Posterior vena cava (tissue), 2 donors: ENCODE results near the gene SIDT1. TPM values are rescaled to one million over a fixed set of nuclear protein-coding genes. Genes with fewer than 3 reads are reported as not detected.

Experiments
- DNase-seq: peaks from one replicate; pipeline ENCODE4 v3.0.0-alpha.2; 2020; ENCODE audit warnings: low spot score
- intact Hi-C, 2 donors: fragments of 100-400 bp; cut with DNase I; formaldehyde crosslinking; loops; one replicate each; pipeline versions ENCODE4 v1.14.1 to v1.14.2; 2022 to 2023
- microRNA-seq, 2 donors: library from miRNA; unstranded; fragments of <30 nt; microRNA quantifications; one replicate each; pipeline ENCODE4 v1.2.0, GENCODE V29; 2020 to 2021; ENCODE audit warnings: borderline microRNAs expressed in 2 of 2
- total RNA-seq, 2 donors: library from RNA; stranded (reverse); fragmentation: NEBNext Ultra II Directional; extraction: Animal tissue kit (Norgen Biotek cat#: 25700); gene quantifications; one replicate each; pipeline ENCODE4 v1.2.1, GENCODE V29; 2021
- donor health status: DM: yes; HTN: yes; CAD: no.
- donor health status: DM: yes; HTN: yes; CAD: no.

Gene SIDT1
- total RNA-seq, 2 donors from 2014 or later, result 1.00 to 2.1 TPM

- intact Hi-C loops, result loop anchor here in 1 of 2 donors (1.0 kb wide), 1 partner anchor 31 kb away; no protein-coding TSS in a partner anchor
- no peak for DNase-seq
Measured at GRCh38 chr3:113660458-113660857, 128.1 kb downstream of the SIDT1 start.

DNA sequence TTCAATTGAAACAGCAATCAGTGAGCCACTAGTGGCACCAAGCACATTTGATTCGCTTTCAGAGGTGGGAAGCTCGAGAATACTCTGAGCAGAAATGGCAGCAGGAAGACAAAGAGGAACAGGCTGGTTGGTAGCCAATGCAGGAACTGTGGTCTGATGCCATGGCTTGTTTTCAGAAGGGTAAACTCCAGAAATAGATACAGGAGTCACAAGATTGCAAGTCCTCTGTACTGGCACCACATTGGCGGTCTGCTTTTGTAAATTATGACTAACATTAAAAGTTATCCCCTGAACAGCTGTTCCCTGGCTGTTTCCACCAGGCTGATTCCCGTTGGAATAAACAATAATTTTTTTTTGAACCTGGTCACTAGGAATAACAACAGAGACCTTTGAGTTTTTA, 128.5 kb downstream of the SIDT1 start:
- no peak for DNase-seq
- intact Hi-C loops, result loop anchor here in 1 of 2 donors (1.0 kb wide), 1 partner anchor 32 kb away; no protein-coding TSS in a partner anchor

DNA sequence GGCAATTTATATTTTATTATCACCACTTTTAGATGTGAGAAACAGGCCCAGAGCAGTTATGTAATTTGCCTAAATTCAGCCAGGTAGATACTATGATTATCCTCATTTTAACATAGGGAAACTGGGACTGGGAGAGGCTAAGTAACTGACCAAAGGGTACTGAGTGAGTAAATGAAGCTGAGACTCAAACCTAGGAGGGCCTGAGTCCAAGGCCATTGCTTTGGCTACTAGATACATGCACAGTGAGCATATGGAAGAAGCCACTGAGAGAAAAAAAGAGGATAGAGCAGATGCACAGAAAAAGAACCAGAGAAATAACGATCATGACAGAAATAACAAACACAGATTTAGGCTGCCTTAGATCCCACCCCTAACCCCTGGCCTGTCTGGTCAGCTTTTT, 130.5 kb downstream of the SIDT1 start:
- intact Hi-C loops, result no loop called here
- no peak for DNase-seq

DNA sequence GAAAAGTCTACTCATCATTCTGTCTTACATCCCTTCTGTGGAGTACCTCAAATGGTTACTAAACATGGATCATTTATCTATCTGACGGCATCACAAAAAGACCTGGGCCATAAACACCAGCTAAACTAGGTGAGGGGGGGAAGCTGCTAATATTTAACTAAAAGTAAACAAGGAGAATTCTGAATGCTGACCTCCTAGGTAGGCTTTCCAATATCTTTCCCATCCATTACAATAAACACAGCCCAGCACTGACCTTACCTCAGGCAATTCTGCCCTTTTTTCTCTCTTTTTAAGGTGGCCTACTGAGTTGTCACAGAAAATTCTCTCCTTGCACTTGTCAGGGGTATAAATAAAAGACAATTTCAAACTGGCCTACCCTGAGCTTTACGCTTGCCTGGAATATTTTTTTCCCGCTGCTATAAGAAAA, 131.0 kb downstream of the SIDT1 start:
- no peak for DNase-seq

DNA sequence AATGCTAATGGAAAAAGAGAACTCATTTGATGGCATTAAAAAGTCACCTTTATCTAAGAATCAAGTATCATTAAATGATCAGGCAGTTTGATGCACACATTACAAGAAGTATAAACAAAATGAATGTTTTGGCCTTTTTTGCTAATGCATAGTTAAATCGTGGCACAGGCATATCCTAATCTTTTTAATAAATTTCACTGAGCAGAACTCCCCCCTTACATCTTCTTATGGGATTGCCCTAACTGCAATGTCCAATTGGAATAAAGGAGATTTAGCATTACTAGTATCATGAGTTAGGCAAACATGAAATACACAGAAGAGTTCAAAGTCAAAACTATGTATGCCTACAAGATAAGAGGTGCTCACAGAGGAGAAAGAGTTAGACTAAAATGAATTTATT, 131.4 kb downstream of the SIDT1 start:
- no peak for DNase-seq
- intact Hi-C loops, result no loop called here

More for the DNA sequence above, 131.0 kb downstream of the SIDT1 start:
- intact Hi-C loops, result no loop called here

DNA sequence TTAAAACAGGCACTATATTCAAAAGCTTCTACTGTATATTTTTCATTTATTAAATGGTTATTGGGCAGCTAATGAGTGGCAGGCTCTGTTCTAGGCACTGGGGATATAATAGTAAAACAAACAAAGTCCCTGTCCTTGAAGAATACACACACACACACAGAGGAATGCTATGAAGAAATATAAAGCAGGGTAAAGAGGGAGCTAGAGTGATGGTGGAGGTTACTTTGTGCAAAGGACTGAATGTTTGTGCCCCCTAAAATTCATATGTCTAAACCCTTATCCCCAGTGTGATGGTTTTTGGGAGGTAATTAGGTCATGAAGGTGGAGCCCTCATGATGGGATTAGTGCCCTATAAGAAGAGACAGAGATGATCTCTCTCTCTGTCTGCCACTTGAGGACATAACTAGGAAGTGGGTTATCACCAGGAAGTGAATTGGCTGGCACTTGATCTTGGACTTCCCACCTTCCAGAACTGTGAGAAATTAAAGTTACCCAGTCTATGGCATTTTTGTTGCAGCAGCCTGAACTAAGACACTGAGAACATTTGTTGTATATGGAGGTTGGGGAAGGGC, 132.3 kb downstream of the SIDT1 start:
- DNase-seq, result no peak
- intact Hi-C loops, result no loop called here

DNA sequence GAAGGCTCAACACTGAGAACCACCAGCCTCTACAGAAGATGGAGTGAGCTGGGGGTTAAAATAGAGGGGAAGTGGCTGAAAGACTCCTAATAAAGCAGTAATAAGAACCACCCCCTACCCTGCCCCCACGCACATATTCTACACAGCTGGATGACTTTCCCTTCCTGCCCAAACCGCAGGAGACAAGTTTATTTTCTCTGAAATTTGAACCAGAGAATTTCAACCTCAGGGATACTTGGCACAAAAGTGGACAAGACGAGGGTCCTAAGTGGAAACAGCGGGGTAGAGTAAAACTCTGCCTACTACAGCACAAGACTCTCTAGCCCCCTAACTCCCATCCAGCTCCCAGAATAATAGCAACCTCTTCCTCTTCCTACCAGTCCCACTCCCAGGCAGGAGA, 135.7 kb downstream of the SIDT1 start:
- no peak for DNase-seq
- intact Hi-C loops, result no loop called here

GRCh38 chr3:113673593-113673992, 141.2 kb downstream of the SIDT1 start:
- DNase-seq, result no peak
- intact Hi-C loops, result no loop called here

- intact Hi-C loops, result no loop called here
- DNase-seq, result no peak
Measured at GRCh38 chr3:113676261-113676660, 143.9 kb downstream of the SIDT1 start.

GRCh38 chr3:113677737-113678136, 145.4 kb downstream of the SIDT1 start:
- no peak for DNase-seq
- intact Hi-C loops, result no loop called here

- no peak for DNase-seq
Measured at GRCh38 chr3:113678773-113679172, 146.4 kb downstream of the SIDT1 start.

More at GRCh38 chr3:113678773-113679172, 146.4 kb downstream of the SIDT1 start:
- intact Hi-C loops, result no loop called here

Small RNA genes within 50 kb of the gene (microRNA-seq; reads per million reads assigned to microRNA genes)
- 0 reads per million in 2 donors for gene MIR4446

Other genes starting within 250 kb of the SIDT1 start
- 1 to 10 TPM; 5.9 to 8.2 TPM for gene CFAP44, start 91.1 kb upstream of the SIDT1 start, total RNA-seq
- 10 to 100 TPM; 12.5 to 13.3 TPM for gene SPICE1, start 17.4 kb upstream of the SIDT1 start, total RNA-seq
- 10 to 100 TPM; 14.1 to 14.9 TPM for gene USF3, start 164.1 kb downstream of the SIDT1 start, total RNA-seq
- 10 to 100 TPM; 81.4 to 90.1 TPM for gene NAA50, start 213.7 kb downstream of the SIDT1 start, total RNA-seq
- gene ATP6V1A, start 214.5 kb downstream of the SIDT1 start, total RNA-seq, result 10 to 100 TPM; 38.5 to 42.5 TPM